Mesothelial cell of epicardium (in vitro differentiated cells): ENCODE data around the gene PHYH. TPM values are rescaled to one million over a fixed set of nuclear protein-coding genes. Genes with fewer than 3 reads are reported as not detected.
A peak's percentile ranks its signal among the peaks of the same experiment; 100 is the strongest.

ENCODE experiments used
- DNase-seq, 2 experiments: peaks; one replicate each; pipeline ENCODE4 v3.0.0; 2021; ENCODE audit warnings: low spot score in 2 of 2; ENCODE audit not compliant: unreplicated experiment in 2 of 2
- H3K27ac Mint-ChIP-seq: 2 replicates; pipeline ENCODE4 v1.8.0; 2021; ENCODE audit warnings: mixed read lengths
- H3K27me3 Mint-ChIP-seq: 2 replicates; pipeline ENCODE4 v1.8.0; 2021; ENCODE audit warnings: low read depth, mixed read lengths
- H3K36me3 Mint-ChIP-seq: 2 replicates; pipeline ENCODE4 v1.8.0; 2021; ENCODE audit warnings: mixed read lengths
- H3K4me1 Mint-ChIP-seq: 2 replicates; pipeline ENCODE4 v1.8.0; 2021; ENCODE audit warnings: mixed read lengths
- H3K4me3 Mint-ChIP-seq: 2 replicates; pipeline ENCODE4 v1.8.0; 2021; ENCODE audit warnings: mild to moderate bottlenecking, moderate library complexity, mixed read lengths
- H3K9me3 Mint-ChIP-seq: 2 replicates; pipeline ENCODE4 v1.8.0; 2021; ENCODE audit warnings: mixed read lengths
- CTCF ChIP-seq: fragments of 200-600 bp; sonication (generic); IDR thresholded peaks from one replicate; pipeline ENCODE4 v1.5.0; 2021; ENCODE audit warnings: antibody characterized with exemption; ENCODE audit not compliant: unreplicated experiment
- total RNA-seq: library from RNA; stranded (reverse); gene quantifications from 3 replicates; pipeline ENCODE4 v1.2.1, GENCODE V29; 2021

PHYH gene
- total RNA-seq, 1 donor from 2014 or later: 13.2 TPM

GRCh38 chr10:13272164-13272571, 27.7 kb downstream of the PHYH start:
- Mint-ChIP-seq H3K27ac (peak overlapping the region; percentile 53), H3K4me1 (peaks cover 6% of the 10 kb centered on the region), H3K27me3 (no peaks in the 10 kb centered on the region), H3K36me3 (no peaks in the 10 kb centered on the region), H3K4me3 (no peak overlapping the region), H3K9me3 (no peaks in the 10 kb centered on the region)
- DNase-seq: no peak
- no peak for TF ChIP-seq CTCF

- no peak overlapping the region for H3K4me3 Mint-ChIP-seq
- peak overlapping the region; percentile 53 for H3K27ac Mint-ChIP-seq
- no peaks in the 10 kb centered on the region for H3K36me3 Mint-ChIP-seq
- peaks cover 6% of the 10 kb centered on the region for H3K4me1 Mint-ChIP-seq
- no peaks in the 10 kb centered on the region for H3K27me3 Mint-ChIP-seq
- TF ChIP-seq CTCF: no peak
- no peak for DNase-seq
- no peaks in the 10 kb centered on the region for H3K9me3 Mint-ChIP-seq
Measured at GRCh38 chr10:13271552-13272163, 28.2 kb downstream of the PHYH start.

- Mint-ChIP-seq H3K27ac (peak overlapping the region; percentile 53), H3K9me3 (no peaks in the 10 kb centered on the region), H3K4me3 (no peak overlapping the region), H3K27me3 (no peaks in the 10 kb centered on the region), H3K4me1 (peaks cover 6% of the 10 kb centered on the region), H3K36me3 (no peaks in the 10 kb centered on the region)
- TF ChIP-seq CTCF: no peak
- no peak for DNase-seq
Measured at GRCh38 chr10:13270877-13271551, 28.9 kb downstream of the PHYH start.

- no peak for TF ChIP-seq CTCF
- DNase-seq: no peak
- peak overlapping the region; percentile 2 for H3K27ac Mint-ChIP-seq
Measured at GRCh38 chr10:13268841-13269240, 31.0 kb downstream of the PHYH start.

GRCh38 chr10:13268310-13268709, 31.6 kb downstream of the PHYH start:
- H3K27ac Mint-ChIP-seq: no peak overlapping the region
- H3K4me1 Mint-ChIP-seq: peaks cover 6% of the 10 kb centered on the region
- no peak overlapping the region for H3K4me3 Mint-ChIP-seq
- DNase-seq: no peak
- peaks cover 3% of the 10 kb centered on the region for H3K27me3 Mint-ChIP-seq
- H3K36me3 Mint-ChIP-seq: no peaks in the 10 kb centered on the region
- peaks cover under 1% of the 10 kb centered on the region for H3K9me3 Mint-ChIP-seq
- TF ChIP-seq CTCF: no peak

More at GRCh38 chr10:13268841-13269240, 31.0 kb downstream of the PHYH start:
- Mint-ChIP-seq H3K4me1 (peaks cover 6% of the 10 kb centered on the region), H3K36me3 (no peaks in the 10 kb centered on the region), H3K9me3 (no peaks in the 10 kb centered on the region), H3K4me3 (no peak overlapping the region), H3K27me3 (peaks cover 1% of the 10 kb centered on the region)
